ENCODE data around the gene PREB. TPM values are rescaled to one million over a fixed set of nuclear protein-coding genes. Genes with fewer than 3 reads are reported as not detected.

The PREB gene
- total RNA-seq, 1 experiment from 2014 or later, result 84.3 TPM

DNA sequence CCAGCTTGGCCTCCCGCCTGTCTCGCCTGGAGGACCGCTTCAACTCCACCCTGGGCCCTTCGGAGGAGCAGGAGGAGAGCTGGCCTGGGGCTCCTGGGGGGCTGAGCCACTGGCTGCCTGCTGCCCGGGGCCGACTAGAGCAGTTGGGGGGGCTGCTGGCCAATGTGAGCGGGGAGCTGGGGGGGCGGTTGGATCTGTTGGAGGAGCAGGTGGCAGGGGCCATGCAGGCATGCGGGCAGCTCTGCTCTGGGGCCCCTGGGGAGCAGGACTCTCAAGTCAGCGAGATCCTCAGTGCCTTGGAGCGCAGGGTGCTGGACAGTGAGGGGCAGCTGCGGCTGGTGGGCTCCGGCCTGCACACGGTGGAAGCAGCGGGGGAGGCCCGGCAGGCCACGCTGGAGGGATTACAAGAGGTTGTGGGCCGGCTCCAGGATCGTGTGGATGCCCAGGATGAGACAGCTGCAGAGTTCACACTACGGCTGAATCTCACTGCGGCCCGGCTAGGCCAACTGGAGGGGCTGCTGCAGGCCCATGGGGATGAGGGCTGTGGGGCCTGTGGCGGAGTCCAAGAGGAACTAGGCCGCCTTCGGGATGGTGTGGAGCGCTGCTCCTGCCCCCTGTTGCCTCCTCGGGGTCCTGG, 51.5 kb downstream of the PREB start:
- DNase-seq, result no peak
- Histone ChIP-seq H3K4me3 (no peak overlapping the region), H3K9me3 (no peaks in the 10 kb centered on the region), H3K27me3 (no peaks in the 10 kb centered on the region), H3K36me3 (peaks cover 24% of the 10 kb centered on the region)

DNA sequence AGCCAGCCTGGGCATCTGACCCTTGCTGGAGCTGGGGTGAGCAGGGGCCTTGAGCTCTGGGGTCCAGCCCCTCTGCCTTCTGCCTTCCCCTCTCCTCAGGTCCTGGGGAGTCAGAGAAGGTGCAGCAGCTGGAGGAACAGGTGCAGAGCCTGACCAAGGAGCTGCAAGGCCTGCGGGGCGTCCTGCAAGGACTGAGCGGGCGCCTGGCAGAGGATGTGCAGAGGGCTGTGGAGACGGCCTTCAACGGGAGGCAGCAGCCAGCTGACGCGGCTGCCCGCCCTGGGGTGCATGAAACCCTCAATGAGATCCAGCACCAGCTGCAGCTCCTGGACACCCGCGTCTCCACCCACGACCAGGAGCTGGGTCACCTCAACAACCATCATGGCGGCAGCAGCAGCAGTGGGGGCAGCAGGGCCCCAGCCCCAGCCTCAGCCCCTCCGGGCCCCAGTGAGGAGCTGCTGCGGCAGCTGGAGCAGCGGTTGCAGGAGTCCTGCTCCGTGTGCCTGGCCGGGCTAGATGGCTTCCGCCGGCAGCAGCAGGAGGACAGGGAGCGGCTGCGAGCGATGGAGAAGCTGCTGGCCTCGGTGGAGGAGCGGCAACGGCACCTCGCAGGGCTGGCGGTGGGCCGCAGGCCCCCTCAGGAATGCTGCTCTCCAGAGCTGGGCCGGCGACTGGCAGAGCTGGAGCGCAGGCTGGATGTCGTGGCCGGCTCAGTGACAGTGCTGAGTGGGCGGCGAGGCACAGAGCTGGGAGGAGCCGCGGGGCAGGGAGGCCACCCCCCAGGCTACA, 52.3 kb downstream of the PREB start:
- no peaks in the 10 kb centered on the region for H3K9me3 ChIP-seq
- no peak overlapping the region for H3K4me3 ChIP-seq
- H3K36me3 ChIP-seq, result peaks cover 24% of the 10 kb centered on the region
- no peaks in the 10 kb centered on the region for H3K27me3 ChIP-seq
- no peak for DNase-seq

Other genes with a start within 250 kb of the PREB start
- gene MAPRE3, start 164.0 kb downstream of the PREB start, total RNA-seq (2014; rRNA removed; shearing (Covaris generic); ENCODE audit: low replicate concordance), result 4.8 and 7.9 TPM in 2 replicates
- 35.7 and 47.2 TPM in 2 replicates for gene TMEM214, start 101.7 kb downstream of the PREB start, total RNA-seq (2014; rRNA removed; shearing (Covaris generic); ENCODE audit: low replicate concordance)
- 19.0 and 26.0 TPM in 2 replicates for gene AGBL5, start 83.0 kb downstream of the PREB start, total RNA-seq (2014; rRNA removed; shearing (Covaris generic); ENCODE audit: low replicate concordance)
- gene OST4, start 63.0 kb downstream of the PREB start, total RNA-seq (2014; rRNA removed; shearing (Covaris generic); ENCODE audit: low replicate concordance), result 260 and 483 TPM in 2 replicates
- 91.6 and 144 TPM in 2 replicates for gene EMILIN1, start 56.0 kb downstream of the PREB start, total RNA-seq (2014; rRNA removed; shearing (Covaris generic); ENCODE audit: low replicate concordance)
- gene KHK, start 47.9 kb downstream of the PREB start, total RNA-seq (2014; rRNA removed; shearing (Covaris generic); ENCODE audit: low replicate concordance), result 1.8 and 5.0 TPM in 2 replicates
- 21.6 and 29.1 TPM in 2 replicates for gene CGREF1, start 15.5 kb downstream of the PREB start, total RNA-seq (2014; rRNA removed; shearing (Covaris generic); ENCODE audit: low replicate concordance)
- not detected in 2 replicates for gene ABHD1, start 10.8 kb downstream of the PREB start, total RNA-seq (2014; rRNA removed; shearing (Covaris generic); ENCODE audit: low replicate concordance)
- not detected in 2 replicates for gene PRR30, start 4.8 kb upstream of the PREB start, total RNA-seq (2014; rRNA removed; shearing (Covaris generic); ENCODE audit: low replicate concordance)
- gene TCF23, start 14.4 kb upstream of the PREB start, total RNA-seq (2014; rRNA removed; shearing (Covaris generic); ENCODE audit: low replicate concordance), result not detected in 2 replicates
- gene ATRAID, start 77.4 kb upstream of the PREB start, total RNA-seq (2014; rRNA removed; shearing (Covaris generic); ENCODE audit: low replicate concordance), result 186 and 199 TPM in 2 replicates
- gene SLC5A6, start 77.6 kb upstream of the PREB start, total RNA-seq (2014; rRNA removed; shearing (Covaris generic); ENCODE audit: low replicate concordance), result 6.2 and 15.1 TPM in 2 replicates
- gene CAD, start 82.7 kb upstream of the PREB start, total RNA-seq (2014; rRNA removed; shearing (Covaris generic); ENCODE audit: low replicate concordance), result 18.7 and 38.9 TPM in 2 replicates
- not detected in 2 replicates for gene SLC30A3, start 128.4 kb upstream of the PREB start, total RNA-seq (2014; rRNA removed; shearing (Covaris generic); ENCODE audit: low replicate concordance)
- not detected in 2 replicates for gene DNAJC5G, start 140.8 kb upstream of the PREB start, total RNA-seq (2014; rRNA removed; shearing (Covaris generic); ENCODE audit: low replicate concordance)
- gene TRIM54, start 147.8 kb upstream of the PREB start, total RNA-seq (2014; rRNA removed; shearing (Covaris generic); ENCODE audit: low replicate concordance), result 2.1 TPM in 1 of 2 replicates, not detected in the other
- gene UCN, start 173.8 kb upstream of the PREB start, total RNA-seq (2014; rRNA removed; shearing (Covaris generic); ENCODE audit: low replicate concordance), result 1.3 TPM in 1 of 2 replicates, not detected in the other
- gene MPV17, start 188.5 kb upstream of the PREB start, total RNA-seq (2014; rRNA removed; shearing (Covaris generic); ENCODE audit: low replicate concordance), result 66.5 and 72.4 TPM in 2 replicates
- 53.5 and 56.5 TPM in 2 replicates for gene GTF3C2, start 222.1 kb upstream of the PREB start, total RNA-seq (2014; rRNA removed; shearing (Covaris generic); ENCODE audit: low replicate concordance)
- gene EIF2B4, start 235.7 kb upstream of the PREB start, total RNA-seq (2014; rRNA removed; shearing (Covaris generic); ENCODE audit: low replicate concordance), result 33.6 and 48.0 TPM in 2 replicates
- 195 and 280 TPM in 2 replicates for gene SNX17, start 236.0 kb upstream of the PREB start, total RNA-seq (2014; rRNA removed; shearing (Covaris generic); ENCODE audit: low replicate concordance)
- 0.74 and 6.5 TPM in 2 replicates for gene ZNF513, start 246.1 kb upstream of the PREB start, total RNA-seq (2014; rRNA removed; shearing (Covaris generic); ENCODE audit: low replicate concordance)

All from MG63 (cell line).